Stimulated activated CD4-positive, alpha-beta T cell treated with anti-CD3 and anti-CD28 coated beads, Interleukin-15, amount 100 ng/mL, for 1 hour (primary cell): ENCODE data around the gene RIMBP2.

ENCODE experiments used
- DNase-seq, 2 donors: peaks; one replicate each; pipeline ENCODE4 v3.0.0-alpha.2; 2020; ENCODE audit warnings: low read depth in 1 of 2, low spot score in 1 of 2

The RIMBP2 gene

DNA sequence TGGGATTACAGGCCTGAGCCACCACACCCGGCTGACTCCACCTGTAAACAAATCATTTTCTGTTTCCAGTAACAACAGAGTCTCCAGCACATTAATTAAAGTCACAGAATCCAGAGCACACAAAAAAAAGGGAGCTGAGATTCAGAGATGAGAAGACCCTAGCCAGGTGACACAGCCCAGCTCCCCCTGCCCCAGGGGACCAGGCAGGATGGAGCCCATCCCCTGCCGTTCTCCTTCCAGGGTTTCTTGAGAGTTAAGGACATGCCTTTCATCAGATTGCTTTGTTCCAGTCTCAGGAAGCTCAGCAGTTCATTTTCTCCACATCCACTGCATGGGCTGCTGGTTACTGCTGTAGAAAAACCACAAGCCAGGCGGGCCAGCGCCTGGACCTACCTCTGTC is 81.2 kb downstream of the RIMBP2 start:
- DNase-seq, result no peak

DNA sequence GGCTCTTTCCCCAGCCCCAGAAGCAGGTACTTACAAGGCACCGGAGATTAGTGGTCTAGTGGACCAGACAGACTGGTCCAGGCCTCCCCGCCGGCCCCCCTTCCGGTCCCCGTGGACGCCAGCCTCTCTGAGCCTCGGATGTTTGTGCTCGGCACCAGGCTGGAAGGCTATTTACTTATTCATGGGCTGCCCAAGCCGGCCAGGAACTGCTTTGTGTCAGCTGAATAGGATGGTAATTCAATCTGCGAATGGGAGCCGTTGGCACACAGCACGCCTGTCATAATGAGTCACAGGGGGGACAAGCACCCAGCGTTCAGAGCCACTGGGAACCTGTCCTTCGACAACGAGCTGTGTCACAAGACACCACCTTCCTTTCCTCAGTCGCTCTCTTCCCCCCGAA is 82.3 kb downstream of the RIMBP2 start:
- no peak for DNase-seq

DNA sequence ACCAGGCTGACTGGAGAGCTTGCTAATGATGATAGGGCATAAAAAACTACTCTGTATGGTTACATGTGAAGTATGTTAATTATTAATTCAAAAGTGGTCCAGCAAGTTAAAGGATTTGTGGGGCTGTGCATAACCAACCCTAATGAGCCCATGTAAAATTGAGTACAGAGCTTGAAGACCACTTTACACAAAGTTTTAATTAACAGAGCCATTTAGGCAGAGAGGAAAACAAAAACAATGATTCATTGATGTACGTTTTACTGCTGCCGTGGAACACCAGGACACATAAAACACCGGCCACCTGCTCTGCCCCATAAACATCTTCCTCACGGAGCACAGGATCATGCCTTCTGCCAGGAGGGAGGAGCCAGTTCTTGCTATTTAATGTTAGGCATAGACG is 83.5 kb downstream of the RIMBP2 start:
- no peak for DNase-seq

DNA sequence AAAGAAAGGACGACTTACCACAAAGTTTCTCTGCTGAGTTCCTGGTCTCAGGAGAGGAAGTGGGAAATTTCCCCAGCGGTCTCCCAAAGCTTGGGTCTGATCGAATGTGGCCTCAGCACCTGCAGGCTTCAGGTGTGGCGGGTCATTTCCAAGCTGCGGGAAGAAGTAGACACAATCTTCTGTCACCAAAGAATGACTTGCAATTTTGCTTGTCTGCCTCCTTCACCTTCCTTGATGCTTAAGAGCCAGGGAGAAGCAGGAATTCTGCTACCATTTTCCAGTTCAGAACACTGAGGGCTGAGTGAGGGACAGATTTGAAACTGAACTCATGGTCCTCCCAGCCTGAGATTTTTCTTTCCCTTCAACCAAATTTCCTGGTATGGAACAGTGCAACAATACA is 87.8 kb downstream of the RIMBP2 start:
- DNase-seq, result no peak

DNA sequence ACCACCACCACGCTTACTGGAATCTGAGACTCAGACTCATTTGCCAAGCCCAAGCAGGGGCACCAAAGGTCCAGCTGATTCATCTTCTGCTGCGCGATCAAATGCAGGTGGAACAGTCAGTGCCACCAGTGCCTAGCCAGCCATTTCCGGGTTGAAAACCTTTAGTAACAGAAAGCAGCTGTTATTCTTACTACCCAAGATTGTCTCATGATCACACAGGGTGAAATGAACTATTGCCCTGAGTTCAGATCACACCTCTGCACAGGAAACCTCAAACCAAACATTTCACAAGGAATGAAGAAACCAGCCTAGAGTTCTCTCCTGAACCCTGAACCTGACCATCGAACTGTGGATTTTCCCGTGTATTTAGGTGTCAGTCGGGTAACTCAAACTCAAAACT is 88.9 kb downstream of the RIMBP2 start:
- DNase-seq, result no peak

DNA sequence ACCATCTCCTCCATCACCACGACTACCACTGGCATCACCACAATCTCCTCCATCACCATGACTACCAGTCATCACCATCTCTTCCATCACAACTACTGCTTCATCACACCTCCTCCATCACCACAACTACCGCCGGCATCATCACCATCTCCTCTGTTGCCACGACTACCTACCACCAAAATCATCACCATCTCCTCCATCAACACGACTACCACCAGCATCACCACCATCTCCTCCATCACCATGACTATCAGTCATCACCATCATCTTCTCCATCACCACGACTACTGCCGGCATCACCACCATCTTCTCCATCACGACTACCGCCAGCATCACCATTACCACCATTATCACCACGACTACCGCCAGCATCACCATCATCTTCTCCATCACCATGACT is 89.5 kb downstream of the RIMBP2 start:
- no peak for DNase-seq

DNA sequence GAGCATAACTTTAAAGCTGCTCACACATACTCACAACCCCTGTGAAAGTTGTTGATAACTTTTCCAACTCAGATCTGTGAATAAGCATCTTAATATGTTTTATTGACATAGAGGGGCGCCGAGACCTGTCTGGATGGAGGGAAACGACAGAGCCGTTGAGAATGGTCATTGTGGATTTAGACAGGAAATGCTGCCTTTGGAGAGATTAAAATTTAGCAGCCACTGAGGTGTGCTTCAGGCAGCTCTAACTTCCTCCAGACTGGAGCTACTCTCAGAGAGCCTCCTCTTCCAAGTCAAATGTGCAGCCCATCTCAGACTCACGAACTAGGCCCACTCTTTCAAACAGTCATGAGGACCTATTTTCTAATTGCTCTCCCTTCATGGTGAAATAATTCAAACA is 90.9 kb downstream of the RIMBP2 start:
- no peak for DNase-seq

DNA sequence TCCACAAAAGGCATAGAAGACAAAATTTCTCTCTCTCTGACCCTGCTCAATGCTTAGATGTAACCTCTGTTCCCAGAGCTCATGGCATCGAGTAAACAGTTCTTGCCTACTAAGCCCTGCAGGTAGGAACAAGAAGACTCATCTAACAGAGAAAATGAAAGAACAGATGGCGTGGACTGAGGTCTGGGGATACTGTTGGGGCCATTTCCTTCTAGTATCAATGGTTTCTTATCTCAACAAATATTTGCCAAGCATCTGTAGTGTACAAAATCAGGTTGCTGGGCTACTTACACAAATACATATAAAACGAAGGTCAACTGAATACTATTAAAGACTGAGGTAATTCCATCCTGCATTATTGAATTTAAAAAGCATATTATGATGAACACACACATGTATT is 93.3 kb downstream of the RIMBP2 start:
- DNase-seq, result no peak

DNA sequence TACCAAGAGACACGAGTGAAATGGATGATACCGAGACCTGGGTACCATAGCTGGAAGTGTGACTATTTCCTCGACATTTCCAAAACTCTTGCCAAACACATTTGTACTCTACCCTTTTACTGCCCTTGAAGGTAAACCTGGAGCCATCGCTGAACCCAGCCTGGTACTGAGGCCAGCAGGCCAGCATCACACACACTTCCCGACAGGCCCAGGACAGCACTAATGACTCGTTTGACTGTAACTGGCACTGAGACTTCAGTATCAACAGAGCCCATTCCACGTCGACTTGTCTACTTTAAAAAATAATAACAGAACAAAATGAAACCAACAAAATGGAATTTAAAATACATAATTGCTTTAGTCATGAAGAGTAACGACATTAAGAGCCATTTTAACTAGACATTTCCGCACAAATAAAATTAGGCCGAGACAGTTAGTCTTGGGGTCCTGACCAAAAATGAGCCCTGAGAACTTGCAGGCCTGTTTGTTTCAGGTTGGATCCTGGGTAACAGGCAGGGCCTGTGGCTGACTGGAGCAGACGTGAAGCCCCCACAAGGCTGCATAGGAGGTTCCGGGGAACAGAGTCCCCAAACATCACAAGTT is 94.3 kb downstream of the RIMBP2 start:
- no peak for DNase-seq

DNA sequence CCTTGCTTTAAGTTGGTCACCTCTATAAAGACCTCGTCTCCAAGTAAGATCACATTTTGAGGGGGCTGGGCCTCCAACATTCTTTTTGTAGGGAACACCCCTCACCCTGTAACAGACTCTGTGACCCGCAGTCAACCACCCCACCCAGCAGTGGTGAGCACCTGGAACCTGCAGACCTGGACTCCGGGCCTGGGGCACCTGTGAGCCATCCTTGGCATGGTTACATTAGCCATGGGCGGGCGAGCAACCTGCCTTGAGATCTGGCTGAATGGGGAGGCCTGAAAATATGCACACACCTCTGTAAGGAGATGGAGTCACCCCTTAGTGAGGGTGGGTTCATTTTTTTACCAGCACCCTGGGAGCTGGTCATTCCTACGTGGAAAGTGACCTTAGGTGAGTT is 95.3 kb downstream of the RIMBP2 start:
- no peak for DNase-seq

DNA sequence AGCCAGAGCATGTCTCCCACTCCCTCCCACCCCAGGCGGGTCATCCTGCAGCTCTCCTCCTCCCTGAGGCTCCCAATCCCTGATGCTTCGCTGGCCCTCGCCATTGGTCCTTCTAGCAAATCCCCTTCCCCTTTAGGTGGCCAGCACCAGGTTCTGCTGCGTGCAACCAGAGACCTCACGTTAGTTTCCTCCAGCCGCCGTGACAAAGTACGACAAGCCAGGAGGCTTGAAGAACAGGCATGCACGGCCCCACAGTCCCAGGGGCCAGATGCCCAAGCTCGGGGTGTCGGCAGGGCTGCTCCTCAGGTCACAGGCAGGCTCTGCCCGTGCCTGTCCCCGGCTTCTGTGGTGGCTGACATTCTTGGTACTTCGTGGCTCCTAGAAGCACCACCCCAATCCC is 95.8 kb downstream of the RIMBP2 start:
- DNase-seq, result no peak

DNA sequence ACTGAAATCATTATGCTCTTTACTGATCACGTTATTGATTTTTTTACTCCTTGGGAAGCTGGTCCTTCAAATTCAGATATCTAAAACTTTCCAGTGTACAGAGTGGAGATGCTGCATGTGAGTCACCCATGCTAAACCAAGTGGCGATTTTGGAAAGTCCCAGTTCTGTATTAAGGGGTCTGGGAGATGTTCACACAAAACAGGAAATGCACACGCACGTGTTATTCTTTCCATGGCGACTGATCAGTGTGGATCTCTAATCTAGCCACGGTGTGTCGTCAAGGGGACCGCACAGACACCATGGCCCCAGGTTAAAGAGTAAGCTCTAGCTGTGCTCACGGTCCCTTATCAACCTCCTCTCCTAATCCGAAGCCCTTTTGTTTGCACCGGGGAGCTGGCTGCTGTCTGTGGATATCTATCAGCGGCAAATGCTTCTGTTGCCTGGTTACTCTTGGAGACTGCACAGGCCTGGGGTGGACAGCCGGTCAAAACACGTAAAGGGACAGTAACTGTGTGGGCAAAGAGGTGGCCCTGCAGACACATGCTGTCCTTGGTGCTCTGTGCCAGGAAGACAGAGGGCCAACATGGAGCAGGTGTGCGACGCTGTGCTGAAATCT is 96.6 kb downstream of the RIMBP2 start:
- DNase-seq, result no peak

DNA sequence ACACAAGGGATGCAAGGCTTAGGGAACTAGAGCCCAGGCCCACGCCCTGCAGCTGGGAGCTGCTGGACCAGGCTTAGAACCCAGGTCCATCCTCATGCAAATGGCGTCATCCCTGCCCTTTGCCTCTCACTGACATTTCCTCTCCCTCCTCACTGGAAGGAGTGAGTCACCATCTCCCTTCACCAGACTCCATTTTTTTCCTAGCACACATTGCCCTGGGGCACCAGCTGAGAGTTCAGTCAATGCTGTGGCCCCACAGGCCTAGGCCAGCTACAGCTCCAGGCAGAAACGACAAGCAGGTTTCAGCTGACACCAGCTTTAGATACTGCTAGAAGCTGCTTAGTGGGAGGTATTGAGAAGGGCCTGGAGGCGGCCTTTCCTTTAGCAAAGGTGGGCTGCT is 98.9 kb downstream of the RIMBP2 start:
- no peak for DNase-seq

DNA sequence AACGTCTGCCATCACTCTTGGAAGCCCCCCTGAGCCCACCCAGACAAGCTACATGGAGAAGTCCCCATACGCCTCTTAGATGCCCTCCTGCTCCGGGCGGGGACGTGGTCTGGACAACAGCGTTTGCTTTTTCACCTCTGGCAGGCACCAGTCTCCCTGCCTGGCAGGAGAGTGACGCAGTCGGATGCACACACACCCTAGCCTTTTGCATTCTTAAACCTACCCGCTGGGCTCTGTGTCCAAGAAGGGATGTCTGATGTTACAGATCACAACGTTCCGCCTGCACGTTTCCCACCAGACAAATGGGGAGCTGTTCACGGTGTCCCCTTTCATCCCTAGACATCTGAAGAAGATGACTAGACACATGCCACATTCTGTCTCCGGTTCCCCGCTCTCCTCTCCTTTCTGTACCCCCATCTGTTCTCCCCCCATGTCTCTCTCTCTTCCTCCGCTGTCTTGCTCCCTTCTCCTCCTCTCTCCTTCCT is 100.2 kb downstream of the RIMBP2 start:
- DNase-seq, result no peak

DNA sequence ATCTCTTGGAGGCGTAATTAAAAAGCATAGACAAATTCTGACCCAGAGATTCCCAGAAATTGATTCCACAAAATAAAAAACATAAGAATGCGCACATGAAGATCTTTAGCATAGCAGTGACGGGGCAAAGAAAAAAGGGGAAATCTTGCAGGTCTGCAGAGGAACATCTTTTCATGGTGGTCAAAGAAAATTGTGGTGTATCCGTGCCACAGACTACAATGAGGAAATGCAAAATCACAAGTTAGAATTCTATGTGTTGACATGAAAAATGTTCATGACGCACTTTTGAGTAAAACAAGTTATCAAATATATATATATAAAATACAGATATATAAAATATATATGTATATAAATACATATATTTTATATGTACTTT is 101.6 kb downstream of the RIMBP2 start:
- DNase-seq, result no peak

DNA sequence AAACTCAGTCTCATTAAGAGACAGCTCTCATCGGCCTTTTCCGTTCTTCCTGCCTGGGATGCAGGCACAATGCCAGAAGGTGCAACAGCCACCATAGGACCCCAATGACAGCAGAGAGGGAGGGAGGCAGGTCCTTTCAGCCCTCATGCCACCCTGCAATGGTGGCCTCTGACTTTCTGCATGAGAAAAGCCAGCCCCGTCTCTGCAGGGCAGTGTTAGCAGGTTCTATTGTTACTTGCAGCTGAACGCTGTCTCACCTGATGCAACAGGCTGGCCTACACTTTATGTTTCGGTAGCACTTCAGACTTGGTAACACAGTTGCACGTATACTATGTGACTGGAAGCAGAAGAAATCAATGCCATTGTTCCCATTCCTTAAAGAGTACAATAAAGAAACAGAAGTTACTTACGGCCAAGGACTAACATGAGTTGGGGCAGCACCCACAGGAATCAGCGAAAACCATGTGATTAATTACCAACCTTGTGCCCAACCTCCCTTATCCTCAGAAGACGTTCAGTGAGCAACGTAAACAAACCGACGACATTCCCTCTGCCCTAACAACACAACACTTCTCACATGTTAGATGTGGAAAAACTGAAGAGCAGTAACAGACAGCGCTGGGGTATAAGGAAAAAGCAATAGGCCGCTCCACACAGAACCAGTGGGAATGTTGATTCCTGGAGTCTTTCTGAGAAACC is 102.1 kb downstream of the RIMBP2 start:
- DNase-seq, result no peak

DNA sequence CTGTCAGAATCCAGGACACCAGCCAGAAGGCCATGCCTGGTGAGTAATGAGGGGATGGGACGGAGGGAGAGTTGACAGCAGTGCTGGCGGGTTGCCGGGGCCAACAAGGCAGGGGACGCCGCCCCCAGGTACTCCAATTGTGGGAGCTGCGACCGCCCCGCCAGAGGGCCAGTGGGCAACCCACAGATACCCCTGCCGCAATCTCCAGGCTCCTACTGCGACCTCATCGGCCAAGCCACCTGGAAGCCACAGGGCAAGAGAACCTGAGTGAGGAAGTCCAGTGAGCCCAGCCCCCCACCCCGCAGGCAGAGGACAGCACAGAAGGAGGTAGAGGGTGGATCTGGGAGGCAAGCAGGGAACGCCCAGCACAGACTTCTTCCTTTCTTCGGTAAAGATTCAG is 103.0 kb downstream of the RIMBP2 start:
- DNase-seq, result no peak

DNA sequence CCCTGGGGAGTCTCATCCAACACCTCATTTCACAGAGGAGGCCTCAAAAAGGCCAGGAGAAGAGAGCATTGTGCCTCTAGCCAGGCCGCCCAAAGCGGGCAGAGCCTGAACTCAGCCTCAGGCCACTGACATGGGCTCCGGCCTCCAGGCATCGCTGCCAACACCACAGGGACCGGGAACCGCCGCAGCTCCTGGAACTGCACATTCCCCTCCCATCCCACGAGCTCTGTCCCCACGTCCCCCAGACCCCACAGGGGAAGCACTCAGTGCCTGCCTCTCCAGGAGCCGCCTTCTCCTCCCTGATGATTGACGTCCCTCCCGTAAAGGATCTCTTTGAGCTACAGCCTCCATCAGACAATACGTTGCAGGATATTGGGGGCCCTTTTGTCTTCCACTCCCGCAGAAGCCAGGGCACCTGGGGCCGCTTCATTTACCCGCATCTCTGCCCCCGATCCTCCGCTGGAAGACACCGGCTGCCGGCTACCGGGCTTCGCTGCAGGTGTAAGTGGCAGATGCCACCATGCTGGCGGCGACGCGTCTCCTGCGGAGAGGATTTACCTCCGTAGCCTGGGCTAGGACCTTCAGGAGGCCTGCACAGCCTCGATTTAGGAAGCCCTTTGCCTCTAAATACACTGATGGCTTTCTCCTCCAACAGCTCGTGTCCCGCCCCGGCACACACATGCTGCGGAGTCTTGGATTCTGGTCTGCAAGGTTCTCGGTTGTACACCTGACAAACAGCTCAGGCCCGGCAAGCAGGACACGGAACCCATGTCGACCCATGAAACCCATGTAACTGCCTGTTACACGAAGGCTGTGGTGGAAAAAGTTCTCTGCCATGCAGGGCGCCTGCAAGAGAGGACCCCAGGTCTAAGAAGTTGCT is 104.8 kb downstream of the RIMBP2 start:
- no peak for DNase-seq

DNA sequence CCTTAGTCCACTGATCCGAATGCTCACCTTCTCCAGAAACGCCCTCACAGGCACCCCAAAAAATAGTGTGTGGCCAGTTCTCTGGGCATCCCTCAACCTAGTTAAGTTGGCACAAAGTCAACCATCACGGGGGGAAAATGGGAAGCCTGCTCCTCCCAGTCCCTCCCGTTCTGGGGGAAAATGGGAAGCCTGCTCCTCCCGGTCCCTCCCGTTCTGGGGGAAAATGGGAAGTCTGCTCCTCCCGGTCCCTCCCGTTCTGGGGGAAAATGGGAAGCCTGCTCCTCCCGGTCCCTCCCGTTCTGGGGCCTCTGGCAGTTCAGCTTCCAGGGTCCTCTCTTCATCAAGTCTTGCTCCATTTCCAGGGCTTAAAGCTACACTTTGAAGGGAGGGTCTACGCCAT is 106.1 kb downstream of the RIMBP2 start:
- DNase-seq, result no peak

DNA sequence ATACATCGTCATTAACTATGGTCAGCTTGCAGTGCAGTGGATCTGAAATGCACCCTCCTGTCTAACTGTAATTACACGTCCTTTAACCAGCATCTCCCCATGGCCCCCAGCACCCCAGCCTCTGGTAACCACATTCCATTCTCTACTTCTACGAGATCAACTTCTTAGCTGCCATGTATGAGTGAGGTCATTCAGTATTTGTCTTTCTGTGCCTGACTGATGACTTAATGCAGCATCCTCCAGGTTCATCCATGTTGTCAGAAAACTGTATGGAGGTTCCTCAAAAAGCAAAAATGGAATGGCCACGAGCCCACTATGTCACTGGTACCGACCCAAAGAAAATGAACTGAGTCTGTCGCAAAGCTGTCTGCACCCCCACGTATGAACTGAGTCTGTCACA is 107.3 kb downstream of the RIMBP2 start:
- DNase-seq, result no peak

DNA sequence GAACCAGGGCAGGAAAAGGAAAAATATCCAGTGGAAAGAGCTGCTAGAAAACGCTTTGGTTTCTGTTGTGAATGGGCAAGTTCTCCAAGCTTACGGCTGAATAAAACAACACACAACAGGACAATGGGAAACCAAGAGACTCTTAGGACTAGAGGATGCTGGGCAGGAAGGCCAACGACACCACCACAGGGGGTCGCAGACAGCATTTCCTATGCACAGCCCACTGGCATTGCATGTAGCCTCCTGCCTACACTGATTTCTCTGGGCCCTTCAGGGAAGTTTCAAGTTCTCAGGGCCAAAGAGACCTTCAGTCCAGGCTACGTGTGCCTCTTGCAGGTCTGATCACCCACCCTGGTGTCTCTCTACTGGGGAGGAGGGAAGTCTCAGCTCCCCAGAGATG is 108.0 kb downstream of the RIMBP2 start:
- no peak for DNase-seq

DNA sequence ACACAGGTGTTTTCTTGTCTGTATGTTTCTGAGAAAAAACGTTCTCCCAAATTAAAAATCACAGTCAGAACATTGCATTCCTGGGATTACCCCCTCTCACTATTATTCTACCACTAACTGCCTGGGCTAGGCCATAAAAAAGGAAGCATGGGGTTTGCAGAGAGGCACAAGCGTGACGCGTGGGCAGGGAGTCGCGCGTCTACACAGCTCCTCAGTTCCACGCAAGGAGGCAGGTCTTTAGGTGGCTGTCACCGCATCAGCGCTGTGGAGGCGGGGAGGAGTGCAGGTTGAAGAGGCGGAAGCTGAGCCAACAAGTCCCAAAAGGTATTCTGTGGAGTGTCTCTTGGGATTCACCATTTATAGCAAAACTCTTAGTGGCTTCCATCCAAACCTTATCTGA is 109.9 kb downstream of the RIMBP2 start:
- no peak for DNase-seq
